Activated naive CD4-positive, alpha-beta T cell treated with anti-CD3 and anti-CD28 coated beads, Interleukin-2, amount 50 U/mL, for 24 hours (primary cell): ENCODE results near the gene KLHL29.
"Not testable (repeated sequence)": the region's sequence is repeated elsewhere in the genome, so short reads cannot be mapped to it uniquely, and the experiment has no call there.

Experiments
- H3K27ac Mint-ChIP-seq: one replicate; pipeline ENCODE4 v1.8.0; 2021; ENCODE audit warnings: mild to moderate bottlenecking, mixed read lengths
- H3K27me3 Mint-ChIP-seq: one replicate; pipeline ENCODE4 v1.8.0; 2021; ENCODE audit warnings: mixed read lengths
- H3K36me3 Mint-ChIP-seq: one replicate; pipeline ENCODE4 v1.8.0; 2021; ENCODE audit warnings: mixed read lengths
- H3K4me1 Mint-ChIP-seq: one replicate; pipeline ENCODE4 v1.8.0; 2021; ENCODE audit warnings: mixed read lengths
- H3K4me3 Mint-ChIP-seq: one replicate; pipeline ENCODE4 v1.8.0; 2021; ENCODE audit warnings: mild to moderate bottlenecking, mixed read lengths
- H3K9me3 Mint-ChIP-seq: one replicate; pipeline ENCODE4 v1.8.0; 2021; ENCODE audit warnings: mixed read lengths

The KLHL29 gene

DNA sequence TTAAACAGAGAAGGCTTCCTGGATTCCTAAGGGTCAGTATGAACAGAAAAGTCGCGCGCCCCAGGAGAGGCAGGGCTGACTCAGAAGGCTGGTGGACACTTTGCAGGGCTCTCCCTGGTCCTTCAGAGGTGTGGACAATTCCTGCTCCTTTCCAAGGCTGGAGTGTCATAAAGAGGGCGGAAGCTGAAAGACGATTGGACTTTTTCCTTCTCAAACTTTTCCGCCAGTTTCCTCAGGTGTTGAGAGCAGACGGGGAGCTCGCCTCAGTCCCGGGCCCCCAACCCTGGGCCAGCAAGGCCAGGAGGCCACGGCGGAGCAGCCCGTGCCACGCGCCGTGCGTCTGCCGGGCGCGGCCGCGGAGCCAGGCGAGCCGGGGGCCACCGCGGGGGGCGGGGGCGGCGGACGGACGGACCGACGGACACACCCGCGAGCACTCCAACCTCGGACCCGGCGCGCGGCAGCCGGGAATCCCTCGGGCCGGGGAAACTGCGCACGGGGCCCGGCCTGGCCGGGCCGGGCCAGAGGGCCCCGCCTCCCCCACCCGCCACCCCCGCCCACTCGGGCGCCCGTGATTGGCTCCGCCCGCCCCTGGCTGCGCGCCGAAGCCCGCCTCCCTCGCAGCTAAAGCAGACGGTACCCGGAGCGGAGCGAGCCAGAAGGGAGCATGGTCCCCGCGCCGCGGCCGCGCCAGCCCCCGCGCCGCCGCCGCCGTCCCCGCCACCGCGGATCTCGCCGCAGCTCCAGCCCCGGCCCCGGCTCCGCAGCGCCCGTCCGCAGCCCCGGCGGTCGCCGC lies at the start of gene KLHL29:
Gene KLHL29 (plus strand): TSS at position 629 of the 793 bp plus-strand sequence. CDS start 177,018 bp downstream, outside the sequence.
- peaks cover 29% of the 10 kb centered on the region for H3K27me3 Mint-ChIP-seq
- H3K4me1 Mint-ChIP-seq = peaks cover 44% of the 10 kb centered on the region
- no peaks in the 10 kb centered on the region for H3K9me3 Mint-ChIP-seq
- H3K36me3 Mint-ChIP-seq = peaks cover 2% of the 10 kb centered on the region
- no peak within 1 kb of the TSS for H3K27ac Mint-ChIP-seq
- H3K4me3 Mint-ChIP-seq = peak within 1 kb of the TSS; percentile 84

- H3K9me3 Mint-ChIP-seq = no peaks in the 10 kb centered on the region
Measured at GRCh38 chr2:23335550-23335949, 49.4 kb upstream of the KLHL29 start.

GRCh38 chr2:23342075-23342474 lies 42.9 kb upstream of the KLHL29 start:
- Mint-ChIP-seq H3K27ac (no peak overlapping the region), H3K9me3 (no peaks in the 10 kb centered on the region), H3K27me3 (peaks cover 2% of the 10 kb centered on the region), H3K4me1 (no peaks in the 10 kb centered on the region), H3K4me3 (no peak overlapping the region), H3K36me3 (no peaks in the 10 kb centered on the region)

More at GRCh38 chr2:23335550-23335949, 49.4 kb upstream of the KLHL29 start:
- Mint-ChIP-seq H3K4me1 (no peaks in the 10 kb centered on the region), H3K27ac (no peak overlapping the region), H3K4me3 (no peak overlapping the region), H3K27me3 (peaks cover 10% of the 10 kb centered on the region), H3K36me3 (no peaks in the 10 kb centered on the region)

- H3K9me3 Mint-ChIP-seq = no peaks in the 10 kb centered on the region
- no peaks in the 10 kb centered on the region for H3K4me1 Mint-ChIP-seq
- H3K4me3 Mint-ChIP-seq = no peak overlapping the region
- H3K27ac Mint-ChIP-seq = no peak overlapping the region
- H3K27me3 Mint-ChIP-seq = peaks cover 4% of the 10 kb centered on the region
- no peaks in the 10 kb centered on the region for H3K36me3 Mint-ChIP-seq
Measured at GRCh38 chr2:23346029-23346428, 39.0 kb upstream of the KLHL29 start.

DNA sequence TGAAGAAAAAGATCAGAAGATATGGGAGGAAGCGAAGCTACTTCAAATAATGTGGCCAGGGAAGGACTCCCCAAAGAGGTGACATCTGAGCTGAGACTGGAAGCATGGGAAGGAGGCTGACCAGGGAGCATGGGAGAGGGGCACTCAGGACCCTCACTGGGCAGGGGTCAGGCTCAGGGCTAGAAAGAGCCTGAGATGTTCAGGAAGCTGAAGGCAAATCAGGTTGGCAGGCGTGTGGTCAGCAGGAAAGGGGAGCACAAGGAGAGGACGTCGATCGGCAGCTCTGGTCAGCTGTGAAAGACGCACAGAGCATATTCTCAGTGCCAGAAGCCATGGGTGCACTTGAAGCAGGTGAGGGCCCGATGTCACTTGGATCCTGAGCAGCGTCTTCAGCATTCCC lies 38.2 kb upstream of the KLHL29 start:
- Mint-ChIP-seq H3K4me3 (no peak overlapping the region), H3K4me1 (no peaks in the 10 kb centered on the region), H3K9me3 (no peaks in the 10 kb centered on the region), H3K27ac (no peak overlapping the region), H3K27me3 (peaks cover 4% of the 10 kb centered on the region), H3K36me3 (no peaks in the 10 kb centered on the region)

DNA sequence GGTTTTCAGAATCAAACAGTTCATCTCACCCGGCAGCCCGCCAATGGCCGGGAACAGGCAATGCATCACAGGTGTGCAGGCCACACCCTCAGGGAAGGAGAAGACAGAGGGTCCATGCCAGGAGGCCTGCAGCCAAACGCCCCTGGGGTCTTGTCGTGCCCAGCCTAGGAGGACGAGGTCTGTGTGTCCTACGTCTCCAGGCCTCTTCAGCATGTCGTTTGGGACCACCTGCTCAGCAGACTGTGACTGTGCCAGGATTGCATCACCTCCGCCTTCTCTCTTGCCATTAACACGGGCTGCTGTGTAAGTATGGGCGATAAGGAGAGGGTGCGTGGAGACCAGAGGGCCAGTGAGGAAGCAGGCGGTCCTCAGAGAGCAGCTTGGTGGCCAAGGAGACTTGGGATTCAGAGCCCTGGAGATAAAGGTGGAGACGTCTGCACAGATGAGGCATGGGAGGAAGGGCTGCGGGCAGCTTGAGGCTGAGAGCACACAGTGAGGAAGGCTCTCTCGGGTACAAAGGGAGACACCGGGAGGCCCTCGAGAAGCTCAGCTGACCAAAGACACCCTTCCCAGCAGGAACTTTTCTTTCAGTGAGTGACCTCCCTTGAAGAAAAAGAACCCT lies 37.4 kb upstream of the KLHL29 start:
- Mint-ChIP-seq H3K27me3 (peaks cover 9% of the 10 kb centered on the region), H3K4me1 (no peaks in the 10 kb centered on the region), H3K36me3 (no peaks in the 10 kb centered on the region), H3K4me3 (no peak overlapping the region), H3K9me3 (no peaks in the 10 kb centered on the region), H3K27ac (no peak overlapping the region)

GRCh38 chr2:23348093-23348481 lies 36.9 kb upstream of the KLHL29 start:
- H3K36me3 Mint-ChIP-seq, H3K27me3 Mint-ChIP-seq, H3K27ac Mint-ChIP-seq, H3K9me3 Mint-ChIP-seq, H3K4me3 Mint-ChIP-seq, H3K4me1 Mint-ChIP-seq: not testable (repeated sequence)

DNA sequence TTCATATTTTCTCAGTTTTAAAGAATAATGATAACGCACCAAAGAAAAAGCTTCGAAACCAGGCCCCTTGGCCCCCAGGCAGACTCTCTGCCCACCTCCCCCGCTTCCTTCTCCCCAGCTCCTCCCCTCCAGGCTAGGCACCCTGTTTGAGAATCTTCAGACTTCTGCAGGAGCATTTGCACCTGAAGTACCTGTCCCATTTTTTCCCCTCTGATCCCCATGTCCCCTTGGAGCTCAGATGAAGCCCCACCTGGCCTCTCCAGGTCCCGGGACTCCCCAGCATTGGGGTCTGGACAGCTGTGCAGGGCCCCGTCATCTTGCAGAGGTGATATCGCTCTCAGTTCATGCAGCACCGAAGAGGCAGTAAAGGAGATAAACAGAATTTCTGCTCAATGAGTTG lies 35.5 kb upstream of the KLHL29 start:
- H3K4me3 Mint-ChIP-seq = no peak overlapping the region
- no peak overlapping the region for H3K27ac Mint-ChIP-seq

DNA sequence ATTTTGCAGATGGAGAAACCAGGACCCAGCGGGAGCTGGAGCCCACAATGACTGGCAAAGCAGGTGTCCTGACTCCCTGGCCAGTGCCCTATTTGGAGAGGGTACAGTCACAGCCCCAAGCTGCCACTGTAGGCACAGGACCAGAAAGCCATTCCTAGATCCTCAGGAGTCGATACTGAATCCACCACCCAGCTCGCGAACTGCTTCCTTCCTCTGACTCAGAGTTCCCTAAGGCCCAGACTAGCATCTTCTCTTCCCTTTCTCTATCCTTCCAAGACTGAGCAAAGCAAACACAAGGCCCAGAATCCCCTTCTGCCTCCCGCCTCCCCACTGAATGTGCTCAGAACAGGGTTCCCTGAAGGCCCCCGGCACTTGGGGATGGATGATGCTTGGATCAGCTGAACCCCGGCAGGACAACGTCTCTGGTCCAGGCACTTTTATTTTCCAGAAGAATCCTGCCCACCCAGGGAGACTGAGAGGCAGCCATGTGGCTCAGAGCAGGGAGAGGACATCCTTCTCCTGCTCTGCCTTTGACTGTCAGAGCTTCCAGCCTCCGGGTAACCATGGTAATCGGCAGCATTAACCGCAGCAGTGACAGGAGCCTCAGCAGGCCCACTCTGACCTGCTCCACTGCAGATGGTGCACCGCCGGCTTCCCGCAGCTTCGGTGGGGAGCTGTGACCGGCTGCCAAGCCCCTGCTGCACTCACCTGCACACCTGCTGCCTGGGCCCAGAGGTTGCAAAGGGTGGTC lies 34.8 kb upstream of the KLHL29 start:
- Mint-ChIP-seq H3K27ac (no peak overlapping the region), H3K4me3 (no peak overlapping the region), H3K4me1 (no peaks in the 10 kb centered on the region)

More for the DNA sequence above, 35.5 kb upstream of the KLHL29 start:
- Mint-ChIP-seq H3K9me3 (no peaks in the 10 kb centered on the region), H3K4me1 (no peaks in the 10 kb centered on the region), H3K27me3 (peaks cover 11% of the 10 kb centered on the region), H3K36me3 (no peaks in the 10 kb centered on the region)

GRCh38 chr2:23350792-23351355 lies 34.1 kb upstream of the KLHL29 start:
- Mint-ChIP-seq H3K36me3 (no peaks in the 10 kb centered on the region), H3K9me3 (no peaks in the 10 kb centered on the region), H3K4me3 (no peak overlapping the region), H3K4me1 (no peaks in the 10 kb centered on the region), H3K27me3 (peaks cover 8% of the 10 kb centered on the region), H3K27ac (no peak overlapping the region)

More for the DNA sequence above, 34.8 kb upstream of the KLHL29 start:
- Mint-ChIP-seq H3K36me3 (no peaks in the 10 kb centered on the region), H3K27me3 (peaks cover 9% of the 10 kb centered on the region), H3K9me3 (no peaks in the 10 kb centered on the region)

DNA sequence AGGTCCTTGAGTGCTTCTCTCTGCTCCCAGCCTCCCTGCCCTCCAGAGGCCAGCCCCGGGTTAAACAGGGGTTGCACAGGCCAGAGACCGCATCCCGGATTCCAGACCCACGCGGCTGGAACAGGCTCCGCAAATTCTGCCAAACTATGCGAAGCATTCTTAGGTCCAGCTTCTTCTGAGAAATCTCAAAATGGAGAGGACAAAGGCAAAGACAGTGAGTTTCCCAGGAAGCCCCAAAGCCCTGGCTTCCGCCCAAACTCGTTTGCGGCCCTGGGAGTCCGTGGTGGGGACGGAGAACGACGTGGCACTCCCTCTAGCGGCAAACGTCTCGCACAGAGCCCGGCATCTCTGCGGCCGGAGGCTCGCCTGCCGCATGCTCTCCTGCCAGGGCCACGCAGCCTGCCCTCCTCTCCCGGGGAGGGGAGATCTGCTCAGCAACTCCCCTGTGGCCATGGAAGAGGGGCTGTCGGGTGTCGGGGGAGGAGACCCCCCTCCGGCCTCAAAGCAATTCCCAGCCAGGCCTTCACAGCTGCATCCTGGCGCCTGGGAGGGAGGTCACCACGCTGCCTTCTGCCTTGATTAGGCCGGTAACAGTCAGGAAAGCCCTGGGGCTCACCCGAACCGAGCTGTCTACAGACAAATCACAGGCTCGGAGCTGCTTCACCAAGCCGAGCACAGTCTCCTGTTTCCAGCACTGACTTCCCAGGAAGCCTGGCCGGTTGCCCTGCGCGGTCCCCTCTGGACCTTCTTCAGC lies 33.4 kb upstream of the KLHL29 start:
- H3K4me3 Mint-ChIP-seq = no peak overlapping the region
- no peaks in the 10 kb centered on the region for H3K4me1 Mint-ChIP-seq
- no peaks in the 10 kb centered on the region for H3K9me3 Mint-ChIP-seq
- H3K27ac Mint-ChIP-seq = no peak overlapping the region
- peaks cover 8% of the 10 kb centered on the region for H3K27me3 Mint-ChIP-seq
- no peaks in the 10 kb centered on the region for H3K36me3 Mint-ChIP-seq

DNA sequence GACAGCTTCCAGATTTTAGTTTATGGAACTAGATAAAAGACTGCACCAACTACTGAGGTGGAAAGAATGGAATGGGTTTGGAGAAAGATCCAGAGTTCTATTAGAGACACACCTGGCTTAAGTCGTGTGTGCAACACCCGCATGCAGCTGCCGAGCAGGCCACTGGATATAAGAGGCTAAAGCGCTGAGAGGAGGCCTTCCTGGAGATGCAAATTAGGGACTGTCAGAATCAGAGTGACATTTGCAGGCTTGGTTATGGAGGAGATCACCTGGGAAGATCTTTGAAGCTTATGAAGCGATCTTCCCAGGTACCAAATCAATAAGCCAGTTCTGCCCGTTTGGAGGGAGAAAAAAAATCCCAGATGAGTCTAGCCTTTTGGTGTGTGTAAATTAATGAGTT lies 30.4 kb upstream of the KLHL29 start:
- H3K36me3 Mint-ChIP-seq = no peaks in the 10 kb centered on the region
- peaks cover 7% of the 10 kb centered on the region for H3K27me3 Mint-ChIP-seq
- H3K4me1 Mint-ChIP-seq = no peaks in the 10 kb centered on the region
- H3K27ac Mint-ChIP-seq = no peak overlapping the region
- H3K9me3 Mint-ChIP-seq = no peaks in the 10 kb centered on the region
- H3K4me3 Mint-ChIP-seq = no peak overlapping the region

GRCh38 chr2:23355001-23355400 lies 30.0 kb upstream of the KLHL29 start:
- Mint-ChIP-seq H3K4me3 (no peak overlapping the region), H3K9me3 (no peaks in the 10 kb centered on the region), H3K27ac (no peak overlapping the region), H3K4me1 (no peaks in the 10 kb centered on the region), H3K36me3 (no peaks in the 10 kb centered on the region), H3K27me3 (peaks cover 7% of the 10 kb centered on the region)

- no peak overlapping the region for H3K27ac Mint-ChIP-seq
Measured at GRCh38 chr2:23356711-23357110, 28.3 kb upstream of the KLHL29 start.

More at GRCh38 chr2:23356711-23357110, 28.3 kb upstream of the KLHL29 start:
- no peaks in the 10 kb centered on the region for H3K36me3 Mint-ChIP-seq
- H3K27me3 Mint-ChIP-seq = peaks cover 8% of the 10 kb centered on the region
- no peaks in the 10 kb centered on the region for H3K4me1 Mint-ChIP-seq
- H3K9me3 Mint-ChIP-seq = no peaks in the 10 kb centered on the region
- H3K4me3 Mint-ChIP-seq = no peak overlapping the region
